GM12878 (cell line): ENCODE results near the gene CRMP1. TPM values are rescaled to one million over a fixed set of nuclear protein-coding genes. Genes with fewer than 3 reads are reported as not detected.

Experiments used
- ATAC-seq: fragments of 200-7000 bp; cut with Tn5 transposase; 3 replicates; pipeline ENCODE4 v1.9.1; 2020; ENCODE audit warnings: mild to moderate bottlenecking, moderate library complexity
- BruUV-seq: library from RNA; stranded (reverse); fragments of 400-500 nt; replicated peaks from 2 replicates; lab custom pipeline; 2021; lab: Mats Ljungman, UMichigan
- CTCF ChIA-PET: fragments of 300-600 bp; sonication (Branson Sonifier 250); formaldehyde crosslinking; extraction: SDS; loops from one replicate; lab custom pipeline; 2021; ENCODE audit warnings: inconsistent platforms; lab: Yijun Ruan, JAX
- POLR2A ChIA-PET: fragments of 350-600 bp; formaldehyde crosslinking; extraction: SDS; loops from one replicate; lab custom pipeline; 2021; ENCODE audit warnings: inconsistent platforms; lab: Charles Lee
- RAD21 ChIA-PET: fragments of 300-600 bp; sonication (Branson Sonifier 250); formaldehyde crosslinking; loops from one replicate; lab custom pipeline; 2023; ENCODE audit warnings: antibody characterized with exemption; ENCODE audit not compliant: unreplicated experiment; lab: Charles Lee
- SMC1A ChIA-PET: fragments of 300-600 bp; sonication (Branson Sonifier 250); formaldehyde crosslinking; loops from one replicate; lab custom pipeline; 2023; ENCODE audit not compliant: unreplicated experiment, uncharacterized antibody; lab: Charles Lee
- DNase-seq: peaks from one replicate; pipeline ENCODE4 v3.0.0-alpha.2; 2011; ENCODE audit warnings: low read depth, low spot score
- FAIRE-seq: peaks from 3 replicates; lab custom pipeline; 2011; peaks lifted over from hg19 to GRCh38; lab: Jason Lieb, UNC
- H2AFZ ChIP-seq: 2 replicates; pipeline ENCODE4 v1.6.0; 2011; ENCODE audit warnings: low read depth, low read length, control low read depth; ENCODE audit not compliant: control insufficient read depth
- H3K27ac ChIP-seq: 2 replicates; pipeline ENCODE4 v1.5.1; 2011; ENCODE audit warnings: control low read depth; ENCODE audit not compliant: control insufficient read depth, insufficient read depth
- H3K27me3 ChIP-seq, 2 experiments: replicated peaks in 1 of 2; 2 replicates each; pipeline versions ENCODE4 v1.6.0 to v1.6.1; 2011; ENCODE audit warnings: low read length in 1 of 2; ENCODE audit not compliant: control insufficient read depth in 2 of 2, insufficient read depth in 2 of 2
- H3K36me3 ChIP-seq, 2 experiments: 2 replicates each; pipeline ENCODE4 v1.5.1; 2011; ENCODE audit warnings: low read length in 1 of 2; ENCODE audit not compliant: control insufficient read depth in 2 of 2, insufficient read depth in 2 of 2
- H3K4me1 ChIP-seq: 2 replicates; pipeline ENCODE4 v1.6.1; 2011; ENCODE audit warnings: mild to moderate bottlenecking, low read length, moderate library complexity, mixed read lengths; ENCODE audit not compliant: control insufficient read depth, insufficient read depth
- H3K4me2 ChIP-seq: 2 replicates; pipeline ENCODE4 v1.6.0; 2011; ENCODE audit warnings: control low read depth; ENCODE audit not compliant: control insufficient read depth, insufficient read depth
- H3K4me3 ChIP-seq: fragments of 200-600 bp; sonication (generic); 2 replicates; pipeline ENCODE4 v1.5.1; 2016
- H3K79me2 ChIP-seq: 2 replicates; pipeline ENCODE4 v1.6.0; 2011; ENCODE audit warnings: low read length; ENCODE audit not compliant: control insufficient read depth, insufficient read depth
- H3K9ac ChIP-seq: 2 replicates; pipeline ENCODE4 v1.8.0; 2011; ENCODE audit warnings: low read length, control low read depth, mixed read lengths; ENCODE audit not compliant: control insufficient read depth, insufficient read depth
- H3K9me3 ChIP-seq: replicated peaks from 3 replicates; pipeline ENCODE4 v1.5.1; 2011; ENCODE audit warnings: mild to moderate bottlenecking, low read length; ENCODE audit not compliant: control insufficient read depth, insufficient read depth
- H4K20me1 ChIP-seq: 2 replicates; pipeline ENCODE4 v1.6.0; 2011; ENCODE audit not compliant: control insufficient read depth, insufficient read depth
- ASH2L ChIP-seq: fragments of 300-600, 200-600 bp; sonication (generic); IDR thresholded peaks from 2 replicates; pipeline ENCODE4 v1.6.1; 2017; ENCODE audit warnings: low read depth, mild to moderate bottlenecking, borderline replicate concordance
- EZH2 ChIP-seq: IDR thresholded peaks from 2 replicates; pipeline ENCODE4 v1.6.1; 2012; ENCODE audit warnings: low read depth, mild to moderate bottlenecking, control low read depth, inconsistent platforms, low read length, borderline replicate concordance; ENCODE audit not compliant: control insufficient read depth
- HCFC1 ChIP-seq: fragments of 150-350 bp; IDR thresholded peaks from 2 replicates; pipeline ENCODE4 v1.6.1; 2014; ENCODE audit warnings: low read length
- IKZF1 ChIP-seq: fragments of 450-650 bp; conservative IDR thresholded peaks from 2 replicates; pipeline ENCODE4 v1.6.1; 2017; ENCODE audit warnings: antibody characterized with exemption, mild to moderate bottlenecking
- MAX ChIP-seq: IDR thresholded peaks from 2 replicates; pipeline ENCODE4 v1.6.1; 2012; ENCODE audit warnings: low read depth, low read length, improper control_type of control experiment
- MTA3 ChIP-seq: IDR thresholded peaks from 2 replicates; pipeline ENCODE4 v1.6.1; 2012; ENCODE audit warnings: low read length, inconsistent platforms, borderline replicate concordance
- NRF1 ChIP-seq: conservative IDR thresholded peaks from 2 replicates; pipeline ENCODE4 v1.6.1; 2011; ENCODE audit warnings: mild to moderate bottlenecking, low read depth, low read length, improper control_type of control experiment
- RUNX3 ChIP-seq: IDR thresholded peaks from 2 replicates; pipeline ENCODE4 v1.6.1; 2012; ENCODE audit warnings: low read length, inconsistent platforms
- SMARCA5 ChIP-seq: fragments of 450-650 bp; IDR thresholded peaks from 2 replicates; pipeline ENCODE4 v1.6.1; 2017; ENCODE audit warnings: mild to moderate bottlenecking
- SUPT20H ChIP-seq: IDR thresholded peaks from 2 replicates; pipeline ENCODE4 v1.6.1; 2011; ENCODE audit warnings: low read depth, mild to moderate bottlenecking, low read length, moderate library complexity, borderline replicate concordance; ENCODE audit not compliant: control insufficient read depth
- WGBS: methylation state at CpG from one replicate; pipeline ENCODE4 v1.1.6; 2016; ENCODE audit warnings: low lambda C conversion rate; ENCODE audit not compliant: insufficient replicate concordance, insufficient coverage; ENCODE audit errors: missing lambda C conversion rate; 5-methylcytosine and 5-hydroxymethylcytosine counted together
- in situ Hi-C: fragments of 300-500 bp; cut with MboI; formaldehyde crosslinking; loops from 9 replicates; pipeline ENCODE4 v1.14.3; 2018; ENCODE audit warnings: mixed read lengths
- intact Hi-C: fragments of 100-400 bp; cut with micrococcal nuclease; formaldehyde crosslinking; loops from one replicate; pipeline ENCODE4 v1.14.2; 2022; ENCODE audit not compliant: unreplicated experiment
- polyA plus RNA-seq, 11 experiments: library from polyadenylated mRNA; depleted of rRNA in 4 of 11; unstranded in 6 of 11; stranded (reverse) in 5 of 11; fragments of >200 nt; fragmentation: Nextera tagmentation in 4 of 11; fragmentation: Illumina TruSeq in 1 of 11; extraction: Ambion mirVana in 4 of 11; extraction: Trizol in 1 of 11; gene quantifications; 1 replicate in 1 of 11; 2 replicates in 10 of 11; pipeline versions ENCODE4 v1.2.1 to v1.2.3, GENCODE V29; 2011 to 2016; ENCODE audit warnings: inconsistent platforms in 2 of 11, missing spikeins in 2 of 11, low read depth in 1 of 11
- total RNA-seq, 4 experiments: library from RNA; depleted of rRNA in 3 of 4; stranded (reverse); fragments of >200 nt in 3 of 4; fragmentation: Illumina TruSeq in 1 of 4; extraction: Trizol in 1 of 4; gene quantifications; 2 replicates each; pipeline versions ENCODE4 v1.2.1 to v1.2.3, GENCODE V29; 2013 to 2021
- TF ChIP-seq, protein P1 (sequence below): fragments of 450-650 bp; IDR thresholded peaks from 2 replicates; pipeline ENCODE4 v1.6.1; 2014; ENCODE audit warnings: mild to moderate bottlenecking

CRMP1 gene
- total and polyA plus RNA-seq, 10 of the 15 experiments (the other 5 are each of a cell fraction or from before 2014, with no cell fraction given) = 0.03 to 1.4 (median 0.12) TPM; not detected in 2

DNA sequence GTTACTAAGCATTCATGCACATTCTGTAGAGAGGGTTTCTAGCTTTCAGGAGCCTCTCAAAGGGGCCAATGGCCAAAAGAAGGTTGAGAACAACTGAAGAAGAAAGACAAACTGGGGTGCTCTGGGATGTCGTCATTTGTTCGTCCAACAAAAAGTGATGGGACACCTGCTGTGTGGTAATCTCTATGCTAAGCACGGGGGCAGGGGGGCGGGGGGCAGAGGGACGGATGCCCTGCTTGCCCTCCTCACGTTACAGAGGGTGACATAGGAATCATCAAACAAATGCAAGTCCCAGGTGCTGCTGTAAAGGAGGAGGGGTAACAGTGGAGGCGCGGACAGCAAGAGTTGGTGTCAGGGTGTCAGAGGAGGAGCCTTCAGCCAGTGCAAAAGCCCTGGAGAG lies 12.8 kb upstream of the CRMP1 start:
- Histone ChIP-seq H4K20me1 (no peaks in the 10 kb centered on the region), H3K27ac (no peak overlapping the region), H3K9me3 (no peaks in the 10 kb centered on the region; the same call in 2 of the 3 replicates), H3K27me3 (peaks cover 0 to 3% of the 10 kb centered on the region in 2 experiments; a peak in 1 of 4 replicates), H3K9ac (no peak overlapping the region), H3K4me2 (no peak overlapping the region), H3K36me3 (no peaks in the 10 kb centered on the region), H3K79me2 (no peaks in the 10 kb centered on the region), H3K4me1 (no peaks in the 10 kb centered on the region), H3K4me3 (no peak overlapping the region), H2AFZ (no peak overlapping the region)
- ChIA-PET CTCF (no interaction called here), SMC1A (no interaction called here), POLR2A (no interaction called here), RAD21 (no interaction called here)
- in situ Hi-C loops = no loop called here
- intact Hi-C loops = no loop called here
- no peak for ATAC-seq
- BruUV-seq = no TSS peak
- WGBS = 9% methylated on average over 8 of the region's 8 CpGs
- no peak for FAIRE-seq
- TF ChIP-seq MTA3 (no peak), EZH2 (no peak), MAX (no peak), IKZF1 (no peak), HCFC1 (no peak), SMARCA5 (no peak), ASH2L (no peak), RUNX3 (no peak), SUPT20H (no peak), NRF1 (no peak)
- TF ChIP-seq, protein P1, sequence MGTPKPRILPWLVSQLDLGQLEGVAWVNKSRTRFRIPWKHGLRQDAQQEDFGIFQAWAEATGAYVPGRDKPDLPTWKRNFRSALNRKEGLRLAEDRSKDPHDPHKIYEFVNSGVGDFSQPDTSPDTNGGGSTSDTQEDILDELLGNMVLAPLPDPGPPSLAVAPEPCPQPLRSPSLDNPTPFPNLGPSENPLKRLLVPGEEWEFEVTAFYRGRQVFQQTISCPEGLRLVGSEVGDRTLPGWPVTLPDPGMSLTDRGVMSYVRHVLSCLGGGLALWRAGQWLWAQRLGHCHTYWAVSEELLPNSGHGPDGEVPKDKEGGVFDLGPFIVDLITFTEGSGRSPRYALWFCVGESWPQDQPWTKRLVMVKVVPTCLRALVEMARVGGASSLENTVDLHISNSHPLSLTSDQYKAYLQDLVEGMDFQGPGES = no peak
- no peak for DNase-seq
